NCI-H2081 (cell line): ENCODE data around the gene PAEP.

Source experiments
- DNase-seq, 2 experiments: peaks; one replicate each; lab custom pipeline; 2025; lab: John Stamatoyannopoulos, UW

PAEP gene

GRCh38 chr9:135551031-135551430 is 10.5 kb upstream of the PAEP start:
- no peak for DNase-seq

DNA sequence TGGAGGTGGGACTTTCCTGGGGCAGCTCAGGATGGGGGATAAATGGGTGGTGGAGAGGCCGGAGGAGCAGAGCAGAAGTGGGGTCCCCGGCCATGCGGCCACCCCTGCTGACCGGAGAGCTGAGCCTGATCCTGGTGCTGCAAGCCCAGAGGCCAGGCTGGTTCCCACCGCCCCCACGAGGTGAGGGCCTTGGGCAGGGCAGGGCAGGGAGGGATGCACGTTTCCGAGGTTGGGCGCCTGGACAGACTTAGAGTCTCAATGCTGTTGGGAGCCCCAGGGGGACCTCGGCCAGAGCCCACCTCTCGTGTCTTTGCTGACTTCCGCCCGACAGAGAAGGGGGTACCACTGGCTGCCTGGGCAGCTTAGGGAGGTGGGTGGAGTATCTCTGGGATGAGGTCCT is 10.1 kb upstream of the PAEP start:
- DNase-seq: no peak

- DNase-seq: no peak
Measured at GRCh38 chr9:135552021-135552697, 9.4 kb upstream of the PAEP start.

DNA sequence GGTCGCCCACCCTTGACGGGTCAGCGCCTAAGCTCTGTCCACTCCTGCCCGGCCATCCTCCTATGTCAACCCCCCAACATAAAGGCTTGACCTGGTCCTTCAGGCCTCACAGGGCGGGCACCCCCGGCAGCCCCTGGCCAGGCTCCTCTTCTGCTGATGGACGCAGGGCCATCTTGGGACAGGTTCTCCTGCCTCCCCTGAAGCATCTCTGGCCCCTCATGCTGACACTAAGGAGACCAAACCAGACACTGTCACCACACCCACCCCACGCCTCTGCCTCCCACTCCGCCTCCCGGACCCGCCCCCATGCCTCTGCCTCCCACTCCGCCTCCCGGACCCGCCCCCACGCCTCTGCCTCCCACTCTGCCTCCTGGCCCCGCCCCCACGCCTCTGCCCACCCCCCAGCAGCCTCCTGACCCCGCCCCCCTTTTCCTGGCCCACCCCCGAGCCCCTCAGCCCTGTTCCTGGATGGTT is 8.8 kb upstream of the PAEP start:
- no peak for DNase-seq

DNA sequence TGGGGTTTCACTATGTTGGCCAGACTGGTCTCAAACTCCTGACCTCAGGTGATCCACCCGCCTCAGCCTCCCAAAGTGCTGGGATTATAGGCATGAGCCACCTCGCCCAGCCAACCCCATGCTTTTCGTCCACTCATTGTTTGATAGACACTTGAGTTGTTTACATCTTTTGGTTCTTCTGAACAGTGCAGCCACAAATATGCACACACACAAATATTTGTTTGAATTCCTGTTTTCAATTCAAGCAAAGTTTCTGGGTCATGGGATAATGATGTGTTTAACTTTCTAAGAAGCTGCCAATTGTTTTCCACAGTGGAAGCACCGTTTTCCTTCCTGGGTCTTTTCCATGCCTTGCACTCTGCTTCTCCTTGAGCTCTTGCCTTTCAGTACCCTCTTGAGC is 6.8 kb upstream of the PAEP start:
- DNase-seq: no peak

GRCh38 chr9:135555203-135555602 is 6.4 kb upstream of the PAEP start:
- DNase-seq: no peak

- DNase-seq: no peak
Measured at GRCh38 chr9:135555910-135556309, 5.6 kb upstream of the PAEP start.

DNA sequence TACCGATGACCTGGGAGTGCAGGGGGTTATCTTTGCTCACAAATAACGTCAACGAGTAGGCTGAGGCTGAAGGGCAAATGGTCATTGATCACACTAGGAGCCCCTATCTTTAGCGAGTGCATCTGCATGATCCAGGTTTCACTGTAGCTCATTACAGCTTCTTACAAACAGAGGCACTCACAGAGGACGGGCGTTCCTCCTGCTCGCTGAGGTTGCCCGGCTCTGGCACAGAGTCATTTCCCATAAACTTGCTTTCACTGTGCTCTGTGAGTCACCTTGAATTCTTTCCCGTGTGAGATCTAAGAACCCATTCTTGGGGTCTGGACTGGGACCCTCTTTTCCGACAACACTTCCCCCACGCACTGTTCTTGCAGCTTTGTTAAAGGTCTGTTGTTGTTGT is 1.9 kb upstream of the PAEP start:
- no peak for DNase-seq

DNA sequence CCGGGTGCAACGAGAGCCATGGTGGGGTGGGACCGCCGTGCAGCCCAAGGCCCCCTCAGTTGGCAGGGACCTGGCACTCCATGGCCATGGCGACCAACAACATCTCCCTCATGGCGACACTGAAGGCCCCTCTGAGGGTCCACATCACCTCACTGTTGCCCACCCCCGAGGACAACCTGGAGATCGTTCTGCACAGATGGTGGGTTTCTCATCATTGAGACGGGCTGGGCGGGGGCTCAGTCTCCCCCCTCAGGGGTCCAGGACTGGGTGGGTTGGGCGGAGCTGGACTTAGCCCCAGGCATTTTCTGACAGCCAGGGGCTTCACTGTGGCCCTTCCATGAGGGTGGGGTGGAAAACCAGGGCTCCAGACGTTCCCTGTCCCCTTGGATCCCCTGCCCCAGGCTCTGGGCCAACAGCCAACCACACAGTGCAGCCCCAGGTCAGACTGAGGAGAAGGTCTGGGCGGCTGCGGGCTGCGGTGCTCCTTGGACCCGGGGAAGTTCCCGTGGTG is 734 bp downstream of the PAEP start:
- DNase-seq: no peak

GRCh38 chr9:135563039-135563476 is 1.5 kb downstream of the PAEP start:
- DNase-seq: no peak

DNA sequence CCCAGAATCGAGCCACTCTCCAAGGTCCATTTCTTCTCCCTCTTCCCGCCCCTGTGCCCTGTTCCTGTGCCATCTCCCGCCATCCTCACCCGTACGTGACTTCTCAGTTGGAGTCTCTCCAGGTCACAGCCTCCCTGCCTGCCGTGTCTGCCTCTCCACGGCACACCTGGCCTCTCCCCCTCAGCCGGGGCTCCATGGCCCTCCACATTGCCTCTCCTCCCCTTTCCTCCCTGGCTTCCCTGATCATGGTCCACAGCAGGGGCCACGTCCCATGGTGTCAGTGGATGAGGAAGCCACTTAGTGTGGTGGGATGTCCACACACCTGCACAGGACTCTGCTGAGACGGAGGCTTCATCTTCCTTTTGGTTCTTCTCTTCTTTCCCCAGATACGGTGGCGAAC is 2.3 kb downstream of the PAEP start:
- DNase-seq: no peak

GRCh38 chr9:135565141-135565628 is 3.6 kb downstream of the PAEP start:
- DNase-seq: no peak

- DNase-seq: no peak
Measured at GRCh38 chr9:135565636-135566035, 4.1 kb downstream of the PAEP start.

DNA sequence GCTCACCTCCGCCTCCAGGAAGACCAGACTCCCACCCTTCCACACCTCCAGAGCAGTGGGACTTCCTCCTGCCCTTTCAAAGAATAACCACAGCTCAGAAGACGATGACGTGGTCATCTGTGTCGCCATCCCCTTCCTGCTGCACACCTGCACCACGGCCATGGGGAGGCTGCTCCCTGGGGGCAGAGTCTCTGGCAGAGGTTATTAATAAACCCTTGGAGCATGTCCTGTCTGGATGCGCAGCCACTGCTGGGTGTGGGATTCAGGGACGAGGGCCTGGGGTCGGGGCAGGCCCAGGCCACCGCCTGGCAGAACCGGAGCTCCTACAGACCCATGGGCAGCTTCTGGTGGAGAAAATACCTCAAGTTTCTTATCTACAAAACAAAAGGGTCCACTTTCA is 5.0 kb downstream of the PAEP start:
- no peak for DNase-seq

GRCh38 chr9:135567311-135567710 is 5.8 kb downstream of the PAEP start:
- no peak for DNase-seq

GRCh38 chr9:135568026-135568425 is 6.5 kb downstream of the PAEP start:
- DNase-seq: no peak

DNA sequence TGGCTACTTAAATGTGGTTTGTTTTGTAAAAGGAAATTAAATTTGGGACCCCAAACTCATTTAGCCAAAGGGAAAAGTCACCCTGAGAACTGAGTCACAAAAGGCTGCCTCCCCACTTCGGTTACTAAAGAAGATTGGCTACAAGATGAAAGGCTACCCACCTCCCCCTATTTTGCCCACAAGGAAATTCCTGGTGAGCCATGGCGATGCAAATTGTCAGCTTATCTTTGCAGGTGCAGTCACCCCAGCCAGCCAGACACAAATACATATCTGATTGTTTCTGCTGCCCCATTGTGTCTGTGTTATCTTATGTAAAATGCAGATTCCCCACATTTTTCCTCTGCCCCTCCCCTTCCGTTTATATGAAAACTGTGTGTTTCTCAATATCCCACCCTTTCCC is 8.9 kb downstream of the PAEP start:
- no peak for DNase-seq

GRCh38 chr9:135572233-135572632 is 10.7 kb downstream of the PAEP start:
- DNase-seq: no peak

- DNase-seq: no peak
Measured at GRCh38 chr9:135573124-135573523, 11.6 kb downstream of the PAEP start.

DNA sequence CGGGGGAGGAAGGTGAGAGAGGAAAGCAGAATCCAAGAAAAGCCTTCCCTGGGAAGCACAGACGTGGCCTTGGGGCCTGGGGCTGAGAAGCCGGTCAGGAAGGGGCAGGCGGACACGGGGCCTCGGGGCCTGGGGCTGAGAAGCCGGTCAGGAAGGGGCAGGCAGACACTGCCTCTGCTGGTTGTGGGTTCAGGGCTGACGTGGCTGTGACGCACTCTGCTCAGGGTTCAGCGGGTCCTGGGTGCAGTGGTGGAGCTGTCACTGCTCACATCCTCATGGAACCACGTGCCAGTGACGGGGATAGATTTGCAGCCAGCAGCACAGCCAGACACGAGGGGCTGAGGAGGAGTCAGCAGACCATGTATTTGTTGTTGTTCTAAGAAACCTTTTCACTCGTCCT is 12.8 kb downstream of the PAEP start:
- DNase-seq: no peak

- DNase-seq: no peak
Measured at GRCh38 chr9:135574943-135575342, 13.4 kb downstream of the PAEP start.

DNA sequence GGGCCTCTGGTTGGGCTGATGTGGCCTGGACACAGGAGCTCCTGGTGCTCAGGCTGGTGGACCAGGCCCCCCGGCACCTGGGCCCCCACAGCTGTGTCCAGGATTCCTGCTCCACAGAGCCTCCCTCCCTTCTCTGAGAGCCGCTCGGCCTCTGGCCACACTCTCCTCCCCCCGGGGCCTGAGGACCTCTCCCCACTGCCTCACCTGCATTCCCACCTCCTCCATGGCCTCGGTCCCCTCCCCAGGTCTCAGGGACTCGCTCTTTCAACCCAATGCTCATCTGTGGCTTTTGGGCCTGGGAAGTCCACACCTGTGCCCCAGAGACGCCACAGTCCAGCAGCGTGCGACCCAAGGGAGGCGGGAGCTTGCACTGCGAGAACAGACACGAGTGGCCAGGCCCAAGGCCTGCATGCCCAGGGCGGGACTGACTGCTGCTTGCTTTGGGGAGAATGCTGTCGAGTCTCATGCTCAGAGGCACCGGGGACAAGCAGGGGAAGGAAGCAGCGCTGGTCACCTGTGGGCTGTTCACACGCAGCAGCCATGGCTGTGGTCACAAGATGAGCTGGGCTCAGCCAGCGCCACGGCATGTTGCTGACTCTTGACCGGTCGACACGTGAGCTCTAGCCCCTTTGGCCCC is 14.6 kb downstream of the PAEP start:
- no peak for DNase-seq

- no peak for DNase-seq
Measured at GRCh38 chr9:135577256-135577655, 15.7 kb downstream of the PAEP start.

DNA sequence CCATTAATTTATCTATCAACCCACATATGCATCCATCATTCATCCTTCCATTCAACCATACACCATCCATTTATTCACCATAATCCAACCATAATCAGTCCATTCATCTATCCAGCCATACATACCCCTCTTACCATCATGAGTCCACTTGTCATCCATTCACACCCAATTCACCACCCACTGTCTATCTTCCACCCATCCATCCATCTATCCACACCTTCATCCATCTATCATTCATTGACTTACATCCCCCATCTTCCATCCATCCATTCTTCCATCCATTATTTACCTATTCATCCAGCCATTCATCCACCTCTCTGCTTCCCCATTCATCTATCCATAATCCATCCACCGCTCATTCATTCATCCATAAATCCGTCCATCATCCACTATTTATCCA is 17.8 kb downstream of the PAEP start:
- DNase-seq: no peak
